Testis (tissue), 2 donors: ENCODE measurements around the gene KIF16B.

Source experiments
- CTCF ChIP-seq, 3 experiments: fragments of 450-650 bp in 2 of 3; fragments of 200-600 bp in 1 of 3; sonication (generic) in 1 of 3; IDR thresholded peaks; one replicate each; pipeline ENCODE4 v1.5.1; 2016 to 2019; ENCODE audit warnings: antibody characterized with exemption in 3 of 3, mild to moderate bottlenecking in 2 of 3, moderate library complexity in 1 of 3
- POLR2A ChIP-seq: fragments of 450-650 bp; IDR thresholded peaks from one replicate; pipeline ENCODE4 v1.6.1; 2017; ENCODE audit warnings: antibody characterized with exemption, mild to moderate bottlenecking, moderate library complexity

GRCh38 chr20:16243470-16243869 lies 329.8 kb downstream of the KIF16B start:
- TF ChIP-seq POLR2A (no peak), CTCF (IDR thresholded peaks at IDR 0.05) (no peak)
